HL-60/S4 (cell line): Measurements from ENCODE around the gene GBF1.
"Not testable (repeated sequence)": the region's sequence is repeated elsewhere in the genome, so short reads cannot be mapped to it uniquely, and the experiment has no call there.

Experiments
- in situ Hi-C: fragments of 300-500 bp; cut with MboI; formaldehyde crosslinking; loops from 2 replicates; pipeline ENCODE4 v1.14.3; 2022; ENCODE audit warnings: low sequenced_read_pairs

The GBF1 gene

GRCh38 chr10:102298899-102299298 lies 53.6 kb downstream of the GBF1 start:
- in situ Hi-C loops, result no loop called here

GRCh38 chr10:102299873-102300272 lies 54.5 kb downstream of the GBF1 start:
- in situ Hi-C loops, result no loop called here

GRCh38 chr10:102300278-102300843 lies 55.0 kb downstream of the GBF1 start:
- in situ Hi-C loops, result no loop called here

- in situ Hi-C loops, result not testable (repeated sequence)
These were observed 55.6 kb downstream of the GBF1 start for GRCh38 chr10:102300912-102301311.

GRCh38 chr10:102301332-102301731 lies 56.0 kb downstream of the GBF1 start:
- in situ Hi-C loops, result not testable (repeated sequence)

- in situ Hi-C loops, result no loop called here
These were observed 57.3 kb downstream of the GBF1 start for GRCh38 chr10:102302611-102303010.

- in situ Hi-C loops, result no loop called here
These were observed 60.7 kb downstream of the GBF1 start for GRCh38 chr10:102306006-102306405.

- in situ Hi-C loops, result no loop called here
These were observed 61.4 kb downstream of the GBF1 start for GRCh38 chr10:102306710-102307109.

- in situ Hi-C loops, result not testable (repeated sequence)
These were observed 63.0 kb downstream of the GBF1 start for GRCh38 chr10:102308318-102308717.

- in situ Hi-C loops, result no loop called here
These were observed 63.9 kb downstream of the GBF1 start for GRCh38 chr10:102309236-102309635.

GRCh38 chr10:102309916-102310315 lies 64.6 kb downstream of the GBF1 start:
- in situ Hi-C loops, result no loop called here

- in situ Hi-C loops, result no loop called here
These were observed 65.2 kb downstream of the GBF1 start for GRCh38 chr10:102310361-102311024.

GRCh38 chr10:102311025-102311420 lies 65.7 kb downstream of the GBF1 start:
- in situ Hi-C loops, result no loop called here

- in situ Hi-C loops, result no loop called here
These were observed 67.4 kb downstream of the GBF1 start for GRCh38 chr10:102312683-102313082.

- in situ Hi-C loops, result no loop called here
These were observed 68.0 kb downstream of the GBF1 start for GRCh38 chr10:102313221-102313896.

GRCh38 chr10:102314801-102315200 lies 69.5 kb downstream of the GBF1 start:
- in situ Hi-C loops, result no loop called here

GRCh38 chr10:102316421-102316820 lies 71.1 kb downstream of the GBF1 start:
- in situ Hi-C loops, result no loop called here

- in situ Hi-C loops, result no loop called here
These were observed 77.6 kb downstream of the GBF1 start for GRCh38 chr10:102322914-102323313.

GRCh38 chr10:102324061-102324460 lies 78.7 kb downstream of the GBF1 start:
- in situ Hi-C loops, result no loop called here

- in situ Hi-C loops, result no loop called here
These were observed 80.7 kb downstream of the GBF1 start for GRCh38 chr10:102326031-102326430.

GRCh38 chr10:102327002-102327401 lies 81.7 kb downstream of the GBF1 start:
- in situ Hi-C loops, result no loop called here

- in situ Hi-C loops, result no loop called here
These were observed 82.3 kb downstream of the GBF1 start for GRCh38 chr10:102327641-102328040.
